Stimulated activated naive CD8-positive, alpha-beta T cell treated with anti-CD3 and anti-CD28 coated beads, Interleukin-15, Interleukin-2, amounts not matched to agents 100 U/mL and 50 U/mL, for 24 hours (primary cell): ENCODE data around the gene PFN1.

ENCODE experiments used
- ATAC-seq: fragments of 150-1000 bp; cut with Tn5 transposase; one replicate; pipeline ENCODE4 v1.10.0; 2021
- DNase-seq: peaks from one replicate; pipeline ENCODE4 v3.0.0; 2021

PFN1 gene

GRCh38 chr17:4967539-4968485 lies 19.5 kb upstream of the PFN1 start, which contains the start of gene SPAG7:
Gene SPAG7, minus strand, starts transcription at chr17:4967817. Its CDS starts 13 bp downstream, at chr17:4967804.
- peak; percentile 58 for ATAC-seq

GRCh38 chr17:4966844-4967538 lies 18.7 kb upstream of the PFN1 start:
- ATAC-seq (peak; percentile 80), DNase-seq (peak; percentile 92)

More at GRCh38 chr17:4967539-4968485, 19.5 kb upstream of the PFN1 start, which contains the start of gene SPAG7:
- DNase-seq: peak; percentile 94

GRCh38 chr17:4965311-4965986 lies 17.1 kb upstream of the PFN1 start:
- ATAC-seq (no peak), DNase-seq (no peak)

- no peak for DNase-seq
- ATAC-seq: no peak
Measured at GRCh38 chr17:4960279-4960922, 12.1 kb upstream of the PFN1 start.

- ATAC-seq: no peak
- no peak for DNase-seq
Measured at GRCh38 chr17:4959261-4959965, 11.1 kb upstream of the PFN1 start.

- DNase-seq (no peak), ATAC-seq (no peak)
Measured at GRCh38 chr17:4958102-4958501, 9.8 kb upstream of the PFN1 start.

GRCh38 chr17:4956493-4957061 lies 8.2 kb upstream of the PFN1 start:
- DNase-seq: peak; percentile 64
- no peak for ATAC-seq

- ATAC-seq (no peak), DNase-seq (no peak)
Measured at GRCh38 chr17:4955091-4955490, 6.8 kb upstream of the PFN1 start.

GRCh38 chr17:4953451-4953961 lies 5.2 kb upstream of the PFN1 start:
- no peak for ATAC-seq

GRCh38 chr17:4951486-4951885 lies 3.2 kb upstream of the PFN1 start:
- no peak for DNase-seq
- no peak for ATAC-seq

More at GRCh38 chr17:4953451-4953961, 5.2 kb upstream of the PFN1 start:
- no peak for DNase-seq

GRCh38 chr17:4950746-4951204 lies 2.4 kb upstream of the PFN1 start, which contains the start of gene ENO3:
Gene ENO3, plus strand, starts transcription at chr17:4951119. Its CDS starts 711 bp downstream, at chr17:4951830.
- ATAC-seq (no peak), DNase-seq (peak; percentile 39)

- ATAC-seq: peak; percentile 12
- DNase-seq: peak; percentile 54
Measured at GRCh38 chr17:4950075-4950745, 1.9 kb upstream of the PFN1 start.

GRCh38 chr17:4949321-4950074 lies 1.2 kb upstream of the PFN1 start:
- DNase-seq: peak; percentile 83
- ATAC-seq: peak; percentile 21

GRCh38 chr17:4948931-4949320 lies 596 bp upstream of the PFN1 start:
- DNase-seq (peak; percentile 85), ATAC-seq (peak; percentile 55)

GRCh38 chr17:4947411-4948165 lies 742 bp downstream of the PFN1 start:
- ATAC-seq: peak; percentile 10

GRCh38 chr17:4947010-4947410 lies 1.3 kb downstream of the PFN1 start:
- no peak for DNase-seq
- no peak for ATAC-seq

More at GRCh38 chr17:4947411-4948165, 742 bp downstream of the PFN1 start:
- DNase-seq: peak; percentile 79

GRCh38 chr17:4946312-4946976 lies 1.9 kb downstream of the PFN1 start:
- DNase-seq (no peak), ATAC-seq (no peak)

GRCh38 chr17:4945944-4946280 lies 2.4 kb downstream of the PFN1 start:
- DNase-seq (no peak), ATAC-seq (no peak)
